HepG2 (cell line): ENCODE data around the gene OR14K1. TPM values are rescaled to one million over a fixed set of nuclear protein-coding genes. Genes with fewer than 3 reads are reported as not detected.

ENCODE experiments used
- ATAC-seq: fragments of 200-7000 bp; cut with Tn5 transposase; 3 replicates; pipeline ENCODE4 v1.9.1; 2020; ENCODE audit warnings: mild to moderate bottlenecking, moderate library complexity
- BruUV-seq: library from RNA; stranded (reverse); fragments of 400-500 nt; replicated peaks from 2 replicates; lab custom pipeline; 2021; lab: Mats Ljungman, UMichigan
- CTCF ChIA-PET: fragments of 300-600 bp; formaldehyde crosslinking; extraction: SDS; loops from one replicate; lab custom pipeline; 2021; ENCODE audit warnings: low total read pairs, inconsistent platforms, low intra/inter-chr PET ratio; lab: Yijun Ruan, JAX
- POLR2A ChIA-PET: fragments of 350-600 bp; sonication (Branson Sonifier 250); formaldehyde crosslinking; loops from one replicate; lab custom pipeline; 2020; ENCODE audit warnings: antibody characterized with exemption, inconsistent platforms; lab: Yijun Ruan, JAX
- DNase-seq: peaks from one replicate; pipeline ENCODE4 v3.0.0-alpha.2; 2015; ENCODE audit warnings: low spot score
- FAIRE-seq: peaks from 3 replicates; lab custom pipeline; 2011; peaks lifted over from hg19 to GRCh38; lab: Jason Lieb, UNC
- H2AFZ ChIP-seq: one replicate; pipeline ENCODE4 v1.6.1; 2011; ENCODE audit warnings: low read length, inconsistent platforms
- H3K27ac ChIP-seq: fragments of 300-600 bp; 3 replicates; pipeline ENCODE4 v1.8.0; 2011; ENCODE audit warnings: mixed run types, mild to moderate bottlenecking, mixed read lengths, low read length, inconsistent platforms; ENCODE audit not compliant: insufficient read depth; ENCODE audit errors: extremely low read length
- H3K27me3 ChIP-seq, 2 experiments: fragments of 200-600 bp in 1 of 2; 2 replicates in 1 of 2; 3 replicates in 1 of 2; pipeline versions ENCODE4 v1.6.0 to v1.8.0; 2011; ENCODE audit warnings: low read length in 2 of 2, mild to moderate bottlenecking in 2 of 2, moderate library complexity in 2 of 2, inconsistent platforms in 1 of 2; ENCODE audit not compliant: insufficient read depth in 2 of 2, control insufficient read depth in 1 of 2
- H3K36me3 ChIP-seq, 2 experiments: fragments of 200-600 bp in 1 of 2; replicated peaks in 1 of 2; 2 replicates in 1 of 2; 3 replicates in 1 of 2; pipeline versions ENCODE4 v1.5.1 to v1.8.0; 2011; ENCODE audit warnings: low read length in 2 of 2, inconsistent platforms in 1 of 2; ENCODE audit not compliant: insufficient read depth in 2 of 2, control insufficient read depth in 1 of 2
- H3K4me1 ChIP-seq: 2 replicates; pipeline ENCODE4 v1.5.1; 2012; ENCODE audit warnings: low read length, inconsistent platforms; ENCODE audit not compliant: insufficient read depth
- H3K4me2 ChIP-seq: 2 replicates; pipeline ENCODE4 v1.6.0; 2011; ENCODE audit warnings: low read depth, low read length, inconsistent platforms
- H3K4me3 ChIP-seq, 3 experiments: fragments of 200-600 bp in 1 of 3; sonication (generic), shearing (Covaris generic) in 1 of 3; replicated peaks in 1 of 3; 2 replicates each; pipeline ENCODE4 v1.5.1; 2011 to 2016; ENCODE audit warnings: low read length in 3 of 3, inconsistent platforms in 2 of 3, low read depth in 2 of 3, mild to moderate bottlenecking in 2 of 3, control low read depth in 1 of 3, mixed read lengths in 1 of 3; ENCODE audit not compliant: insufficient read depth in 1 of 3
- H3K79me2 ChIP-seq: one replicate; pipeline ENCODE4 v1.6.1; 2011; ENCODE audit warnings: low read length, inconsistent platforms; ENCODE audit not compliant: insufficient read depth
- H3K9ac ChIP-seq: 2 replicates; pipeline ENCODE4 v1.6.0; 2011; ENCODE audit warnings: mild to moderate bottlenecking, low read depth, low read length, inconsistent platforms; ENCODE audit not compliant: insufficient read depth
- H3K9me3 ChIP-seq: 2 replicates; pipeline ENCODE4 v1.5.1; 2012; ENCODE audit warnings: mild to moderate bottlenecking, low read length
- H4K20me1 ChIP-seq: 2 replicates; pipeline ENCODE4 v1.6.0; 2011; ENCODE audit warnings: inconsistent platforms, mild to moderate bottlenecking, low read length, moderate library complexity; ENCODE audit not compliant: insufficient read depth
- BORCS8-MEF2B ChIP-seq: sonication (generic); formaldehyde crosslinking; IDR thresholded peaks from 2 replicates; pipeline ENCODE4 v1.8.0; 2022; ENCODE audit warnings: mild to moderate bottlenecking, missing genetic modification reagents
- HNF4G ChIP-seq, 2 experiments: sonication (generic) in 1 of 2; formaldehyde crosslinking in 1 of 2; IDR thresholded peaks; 2 replicates each; pipeline versions ENCODE4 v1.4.0 to v1.6.1; 2011 to 2020; ENCODE audit warnings: borderline replicate concordance in 2 of 2, low read depth in 2 of 2, mild to moderate bottlenecking in 2 of 2, low read length in 1 of 2, missing genetic modification reagents in 1 of 2, moderate library complexity in 1 of 2
- HOXA3 ChIP-seq: sonication (generic); formaldehyde crosslinking; IDR thresholded peaks from 2 replicates; pipeline ENCODE4 v1.5.0; 2020; ENCODE audit warnings: missing genetic modification reagents
- IKZF4 ChIP-seq: sonication (generic); formaldehyde crosslinking; IDR thresholded peaks from 2 replicates; pipeline ENCODE4 v1.5.1; 2020; ENCODE audit warnings: borderline replicate concordance, mild to moderate bottlenecking, low read depth, missing genetic modification reagents; ENCODE audit errors: not compliant biosample characterization
- MAFF ChIP-seq: IDR thresholded peaks from 2 replicates; pipeline ENCODE4 v1.6.1; 2011; ENCODE audit warnings: low read depth, low read length, improper control_type of control experiment
- PAWR ChIP-seq: sonication (generic); formaldehyde crosslinking; IDR thresholded peaks from 2 replicates; pipeline ENCODE4 v1.4.0; 2020; ENCODE audit warnings: missing genetic modification reagents, mild to moderate bottlenecking, borderline replicate concordance
- WIZ ChIP-seq: sonication (generic); formaldehyde crosslinking; IDR thresholded peaks from 2 replicates; pipeline ENCODE4 v1.5.1; 2020; ENCODE audit warnings: mild to moderate bottlenecking, missing genetic modification reagents
- ZBTB38 ChIP-seq: sonication (generic); formaldehyde crosslinking; IDR thresholded peaks from 2 replicates; pipeline ENCODE4 v1.5.1; 2020; ENCODE audit warnings: mild to moderate bottlenecking, missing genetic modification reagents
- ZNF256 ChIP-seq: sonication (generic); formaldehyde crosslinking; conservative IDR thresholded peaks from 2 replicates; pipeline ENCODE4 v1.4.0; 2020; ENCODE audit warnings: missing genetic modification reagents
- ZNF460 ChIP-seq: sonication (generic); formaldehyde crosslinking; IDR thresholded peaks from 2 replicates; pipeline ENCODE4 v1.5.1; 2020; ENCODE audit warnings: missing genetic modification reagents, mild to moderate bottlenecking, borderline replicate concordance
- ZNF510 ChIP-seq: sonication (generic); formaldehyde crosslinking; IDR thresholded peaks from 2 replicates; pipeline ENCODE4 v1.4.0; 2020; ENCODE audit warnings: low read depth, mild to moderate bottlenecking, missing genetic modification reagents
- ZNF607 ChIP-seq: sonication (generic); formaldehyde crosslinking; IDR thresholded peaks from 2 replicates; pipeline ENCODE4 v1.5.1; 2020; ENCODE audit warnings: missing genetic modification reagents, mild to moderate bottlenecking, borderline replicate concordance
- WGBS: methylation state at CpG from one replicate; pipeline ENCODE4 v1.1.6; 2017; ENCODE audit warnings: low lambda C conversion rate; 5-methylcytosine and 5-hydroxymethylcytosine counted together
- in situ Hi-C: cut with HindIII; loops from 2 replicates; pipeline ENCODE4 v1.10.0; 2017; ENCODE audit warnings: low pct_unique_long_range_greater_than_20kb; ENCODE audit not compliant: extremely low pct_ligation_motif_present
- intact Hi-C: fragments of 100-400 bp; cut with micrococcal nuclease; formaldehyde crosslinking; loops from one replicate; pipeline ENCODE4 v1.10.0; 2022; ENCODE audit not compliant: unreplicated experiment
- polyA plus RNA-seq, 8 experiments: library from polyadenylated mRNA; depleted of rRNA in 3 of 8; stranded (reverse) in 7 of 8; unstranded in 1 of 8; fragments of >200 nt; fragmentation: Illumina TruSeq in 4 of 8; extraction: Trizol in 4 of 8; gene quantifications; 2 replicates each; pipeline versions ENCODE4 v1.2.1 to v1.2.3, GENCODE V29; 2011 to 2016; ENCODE audit warnings: low read depth in 4 of 8, missing spikeins in 1 of 8, mixed read lengths in 1 of 8; ENCODE audit not compliant: insufficient read depth in 1 of 8
- total RNA-seq, 5 experiments: library from RNA; depleted of rRNA; stranded (reverse); fragments of >200 nt; fragmentation: Illumina TruSeq; extraction: Trizol; gene quantifications; 2 replicates each; pipeline ENCODE4 v1.2.3, GENCODE V29; 2016; ENCODE audit warnings: low read depth in 1 of 5
- TF ChIP-seq, protein P1 (sequence below): sonication (generic); formaldehyde crosslinking; IDR thresholded peaks from 2 replicates; pipeline ENCODE4 v1.4.0; 2020; ENCODE audit warnings: missing genetic modification reagents
- TF ChIP-seq, protein P2 (sequence below): sonication (generic); formaldehyde crosslinking; IDR thresholded peaks from 2 replicates; pipeline ENCODE4 v1.4.0; 2020; ENCODE audit warnings: mild to moderate bottlenecking, missing genetic modification reagents
- TF ChIP-seq, protein P3 (sequence below): IDR thresholded peaks from 2 replicates; pipeline ENCODE4 v1.4.0; 2020; ENCODE audit warnings: mild to moderate bottlenecking, missing genetic modification reagents

Gene OR14K1
- total and polyA plus RNA-seq, 2 of the 13 experiments (the other 11 are each of a cell fraction or from before 2014, with no cell fraction given) = not detected

DNA sequence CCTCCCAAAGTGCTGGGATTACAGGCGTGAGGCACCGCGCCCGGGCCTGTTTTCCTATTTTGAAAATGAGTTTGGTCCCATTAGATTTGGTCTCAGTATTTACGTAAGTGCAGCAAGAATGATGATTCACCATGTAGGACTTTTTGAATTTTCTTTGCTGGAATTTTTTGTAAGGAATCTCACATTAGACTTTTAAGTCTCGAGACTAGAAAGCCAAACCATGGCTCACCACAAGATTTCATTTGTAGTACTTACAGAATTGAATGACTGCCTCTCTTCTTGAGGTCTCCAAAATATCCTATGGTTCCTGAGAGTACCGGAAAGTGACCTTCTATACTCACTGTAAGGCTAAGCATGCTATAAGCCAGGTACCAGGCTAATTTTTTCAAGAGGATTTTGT lies 9.2 kb downstream of the OR14K1 start (continued):
- TF ChIP-seq, protein P1, sequence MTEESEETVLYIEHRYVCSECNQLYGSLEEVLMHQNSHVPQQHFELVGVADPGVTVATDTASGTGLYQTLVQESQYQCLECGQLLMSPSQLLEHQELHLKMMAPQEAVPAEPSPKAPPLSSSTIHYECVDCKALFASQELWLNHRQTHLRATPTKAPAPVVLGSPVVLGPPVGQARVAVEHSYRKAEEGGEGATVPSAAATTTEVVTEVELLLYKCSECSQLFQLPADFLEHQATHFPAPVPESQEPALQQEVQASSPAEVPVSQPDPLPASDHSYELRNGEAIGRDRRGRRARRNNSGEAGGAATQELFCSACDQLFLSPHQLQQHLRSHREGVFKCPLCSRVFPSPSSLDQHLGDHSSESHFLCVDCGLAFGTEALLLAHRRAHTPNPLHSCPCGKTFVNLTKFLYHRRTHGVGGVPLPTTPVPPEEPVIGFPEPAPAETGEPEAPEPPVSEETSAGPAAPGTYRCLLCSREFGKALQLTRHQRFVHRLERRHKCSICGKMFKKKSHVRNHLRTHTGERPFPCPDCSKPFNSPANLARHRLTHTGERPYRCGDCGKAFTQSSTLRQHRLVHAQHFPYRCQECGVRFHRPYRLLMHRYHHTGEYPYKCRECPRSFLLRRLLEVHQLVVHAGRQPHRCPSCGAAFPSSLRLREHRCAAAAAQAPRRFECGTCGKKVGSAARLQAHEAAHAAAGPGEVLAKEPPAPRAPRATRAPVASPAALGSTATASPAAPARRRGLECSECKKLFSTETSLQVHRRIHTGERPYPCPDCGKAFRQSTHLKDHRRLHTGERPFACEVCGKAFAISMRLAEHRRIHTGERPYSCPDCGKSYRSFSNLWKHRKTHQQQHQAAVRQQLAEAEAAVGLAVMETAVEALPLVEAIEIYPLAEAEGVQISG (CRISPR knock-in tag) = no peak
- TF ChIP-seq IKZF4 (no peak), BORCS8-MEF2B (no peak)

DNA sequence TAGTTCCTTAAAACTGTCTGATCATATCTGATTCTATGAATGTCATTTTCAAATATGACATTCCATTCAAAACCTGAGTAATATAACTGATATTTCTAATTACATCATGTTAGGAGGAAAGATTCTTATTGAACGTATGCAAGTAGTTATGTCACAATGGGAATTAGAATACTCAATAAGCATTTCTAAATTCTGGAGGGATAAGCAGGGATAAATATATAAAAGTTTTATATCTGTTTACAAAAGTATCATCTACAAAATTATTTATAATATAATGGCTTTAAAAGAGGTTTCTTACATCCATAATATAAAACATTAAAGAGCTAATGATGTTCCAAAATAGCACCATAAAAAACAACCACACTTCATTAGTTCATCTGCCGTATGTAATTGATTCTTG lies 9.6 kb downstream of the OR14K1 start, which contains the start of gene OR14A2:
TSS of gene OR14A2 (minus strand) at position 101 of the 400 bp plus-strand sequence.
- FAIRE-seq (no peak), ATAC-seq (no peak), DNase-seq (no peak)
- Histone ChIP-seq H3K36me3 (no peaks in the 10 kb centered on the region), H3K4me3 (no peak within 1 kb of the TSS), H3K27me3 (no peaks in the 10 kb centered on the region), H3K27ac (no peak within 1 kb of the TSS), H3K4me2 (no peak within 1 kb of the TSS), H4K20me1 (no peaks in the 10 kb centered on the region), H3K9me3 (peaks cover 79% of the 10 kb centered on the region), H3K79me2 (no peaks in the 10 kb centered on the region), H2AFZ (no peak within 1 kb of the TSS), H3K9ac (no peak within 1 kb of the TSS), H3K4me1 (no peaks in the 10 kb centered on the region)
- intact Hi-C loops (no loop called here), in situ Hi-C loops (no loop called here)
- no TSS peak for BruUV-seq
- 29% methylated on average over 2 of the region's 2 CpGs for WGBS
- TF ChIP-seq PAWR (CRISPR knock-in tag) (no peak), ZNF460 (CRISPR knock-in tag) (no peak), ZNF510 (CRISPR knock-in tag) (no peak), HOXA3 (CRISPR knock-in tag) (no peak), MAFF (no peak), HNF4G (IDR thresholded peaks at IDR 0.05; ENCODE audit: borderline replicate concordance, low read depth, low read length) (no peak), HNF4G (CRISPR knock-in tag; IDR thresholded peaks at IDR 0.05; ENCODE audit: borderline replicate concordance, low read depth) (no peak), ZNF256 (CRISPR knock-in tag) (no peak), WIZ (no peak), ZNF607 (CRISPR knock-in tag) (no peak), ZBTB38 (no peak)
- TF ChIP-seq, protein P2, sequence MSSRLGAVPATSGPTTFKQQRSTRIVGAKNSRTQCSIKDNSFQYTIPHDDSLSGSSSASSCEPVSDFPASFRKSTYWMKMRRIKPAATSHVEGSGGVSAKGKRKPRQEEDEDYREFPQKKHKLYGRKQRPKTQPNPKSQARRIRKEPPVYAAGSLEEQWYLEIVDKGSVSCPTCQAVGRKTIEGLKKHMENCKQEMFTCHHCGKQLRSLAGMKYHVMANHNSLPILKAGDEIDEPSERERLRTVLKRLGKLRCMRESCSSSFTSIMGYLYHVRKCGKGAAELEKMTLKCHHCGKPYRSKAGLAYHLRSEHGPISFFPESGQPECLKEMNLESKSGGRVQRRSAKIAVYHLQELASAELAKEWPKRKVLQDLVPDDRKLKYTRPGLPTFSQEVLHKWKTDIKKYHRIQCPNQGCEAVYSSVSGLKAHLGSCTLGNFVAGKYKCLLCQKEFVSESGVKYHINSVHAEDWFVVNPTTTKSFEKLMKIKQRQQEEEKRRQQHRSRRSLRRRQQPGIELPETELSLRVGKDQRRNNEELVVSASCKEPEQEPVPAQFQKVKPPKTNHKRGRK = no peak
- TF ChIP-seq, protein P3, sequence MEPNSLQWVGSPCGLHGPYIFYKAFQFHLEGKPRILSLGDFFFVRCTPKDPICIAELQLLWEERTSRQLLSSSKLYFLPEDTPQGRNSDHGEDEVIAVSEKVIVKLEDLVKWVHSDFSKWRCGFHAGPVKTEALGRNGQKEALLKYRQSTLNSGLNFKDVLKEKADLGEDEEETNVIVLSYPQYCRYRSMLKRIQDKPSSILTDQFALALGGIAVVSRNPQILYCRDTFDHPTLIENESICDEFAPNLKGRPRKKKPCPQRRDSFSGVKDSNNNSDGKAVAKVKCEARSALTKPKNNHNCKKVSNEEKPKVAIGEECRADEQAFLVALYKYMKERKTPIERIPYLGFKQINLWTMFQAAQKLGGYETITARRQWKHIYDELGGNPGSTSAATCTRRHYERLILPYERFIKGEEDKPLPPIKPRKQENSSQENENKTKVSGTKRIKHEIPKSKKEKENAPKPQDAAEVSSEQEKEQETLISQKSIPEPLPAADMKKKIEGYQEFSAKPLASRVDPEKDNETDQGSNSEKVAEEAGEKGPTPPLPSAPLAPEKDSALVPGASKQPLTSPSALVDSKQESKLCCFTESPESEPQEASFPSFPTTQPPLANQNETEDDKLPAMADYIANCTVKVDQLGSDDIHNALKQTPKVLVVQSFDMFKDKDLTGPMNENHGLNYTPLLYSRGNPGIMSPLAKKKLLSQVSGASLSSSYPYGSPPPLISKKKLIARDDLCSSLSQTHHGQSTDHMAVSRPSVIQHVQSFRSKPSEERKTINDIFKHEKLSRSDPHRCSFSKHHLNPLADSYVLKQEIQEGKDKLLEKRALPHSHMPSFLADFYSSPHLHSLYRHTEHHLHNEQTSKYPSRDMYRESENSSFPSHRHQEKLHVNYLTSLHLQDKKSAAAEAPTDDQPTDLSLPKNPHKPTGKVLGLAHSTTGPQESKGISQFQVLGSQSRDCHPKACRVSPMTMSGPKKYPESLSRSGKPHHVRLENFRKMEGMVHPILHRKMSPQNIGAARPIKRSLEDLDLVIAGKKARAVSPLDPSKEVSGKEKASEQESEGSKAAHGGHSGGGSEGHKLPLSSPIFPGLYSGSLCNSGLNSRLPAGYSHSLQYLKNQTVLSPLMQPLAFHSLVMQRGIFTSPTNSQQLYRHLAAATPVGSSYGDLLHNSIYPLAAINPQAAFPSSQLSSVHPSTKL (CRISPR knock-in tag) = no peak
- CTCF ChIA-PET = no interaction called here
- POLR2A ChIA-PET = no interaction called here
